Activated CD8-positive, alpha-beta memory T cell treated with anti-CD3 and anti-CD28 coated beads for 36 hours (primary cell): Measurements from ENCODE around the gene KCNK15. TPM values are rescaled to one million over a fixed set of nuclear protein-coding genes. Genes with fewer than 3 reads are reported as not detected.

Source experiments
- CTCF ChIA-PET: fragments of 350-600 bp; sonication (Branson Sonifier 250); formaldehyde crosslinking; loops from one replicate; lab custom pipeline; 2021; ENCODE audit warnings: antibody characterized with exemption; lab: Charles Lee
- POLR2A ChIA-PET: fragments of 350-600 bp; sonication (Branson Sonifier 250); formaldehyde crosslinking; loops from one replicate; lab custom pipeline; 2021; ENCODE audit warnings: antibody characterized with exemption; lab: Charles Lee
- total RNA-seq, 2 experiments: library from RNA; stranded (reverse); gene quantifications; one replicate each; pipeline ENCODE4 v1.2.3, GENCODE V29; 2021

KCNK15 gene
- total RNA-seq, 2 experiments from 2014 or later, result 0.27 to 0.30 TPM

DNA sequence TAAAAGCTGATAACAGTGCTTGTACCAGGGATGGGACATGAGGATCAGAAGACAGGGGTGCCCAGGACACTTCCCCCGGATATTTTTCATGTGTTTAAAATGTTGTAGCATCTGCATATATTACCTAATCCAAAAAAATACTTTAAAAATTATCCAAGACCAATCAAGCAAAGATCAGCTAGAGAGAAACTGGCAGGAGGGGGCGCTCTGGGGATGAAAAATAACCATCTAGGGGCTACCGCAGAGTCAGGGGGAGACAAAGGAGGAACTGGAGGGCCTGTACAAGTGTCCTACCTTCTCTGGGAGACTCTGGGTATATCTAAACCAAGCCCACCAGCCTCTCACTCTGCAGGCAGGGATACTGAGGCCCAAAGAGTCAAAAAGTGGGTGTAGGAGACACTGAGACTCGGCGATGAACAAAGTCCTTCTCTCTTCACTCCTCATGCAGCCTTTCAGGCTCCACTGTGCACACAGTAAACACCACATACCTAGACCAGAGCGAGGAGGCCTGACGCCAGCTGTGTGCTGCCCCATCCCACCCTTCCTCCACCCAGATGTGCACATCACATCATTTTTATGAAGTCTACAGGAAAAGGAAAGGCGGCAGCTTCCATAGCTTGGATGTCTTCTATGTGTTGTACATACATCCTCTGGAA, 54.9 kb downstream of the KCNK15 start:
- ChIA-PET POLR2A (no interaction called here), CTCF (no interaction called here)

Other genes with a start within 250 kb of the KCNK15 start
- gene SERINC3, start 223.8 kb upstream of the KCNK15 start, total RNA-seq, result 10 to 100 TPM; 54.7 to 57.0 TPM
- gene PKIG, start 163.3 kb upstream of the KCNK15 start, total RNA-seq, result 1 to 10 TPM; 4.4 to 4.7 TPM
- 10 to 100 TPM; 21.9 to 23.9 TPM for gene ADA, start 94.2 kb upstream of the KCNK15 start, total RNA-seq
- gene CCN5, start 30.5 kb upstream of the KCNK15 start, total RNA-seq, result not detected
- gene RIMS4, start 64.7 kb downstream of the KCNK15 start, total RNA-seq, result under 1 TPM in 1 of 2 experiments, not detected in 1; 0.04 TPM
- 100 to 1,000 TPM; 256 to 260 TPM for gene YWHAB, start 139.8 kb downstream of the KCNK15 start, total RNA-seq
- 10 to 100 TPM; 78.9 to 81.6 TPM for gene PABPC1L, start 164.2 kb downstream of the KCNK15 start, total RNA-seq
- 10 to 100 TPM; 86.8 to 87.6 TPM for gene TOMM34, start 214.5 kb downstream of the KCNK15 start, total RNA-seq
- 100 to 1,000 TPM; 179 to 190 TPM for gene STK4, start 220.6 kb downstream of the KCNK15 start, total RNA-seq